Type B pancreatic cell (in vitro differentiated cells): ENCODE measurements around the gene S1PR5. TPM values are rescaled to one million over a fixed set of nuclear protein-coding genes. Genes with fewer than 3 reads are reported as not detected.
A peak's percentile ranks its signal among the peaks of the same experiment; 100 is the strongest.
"Not testable (repeated sequence)": the region's sequence is repeated elsewhere in the genome, so short reads cannot be mapped to it uniquely, and the experiment has no call there.

Source experiments
- DNase-seq: peaks from one replicate; pipeline ENCODE4 v3.0.0; 2021; ENCODE audit warnings: mixed read lengths; ENCODE audit not compliant: unreplicated experiment; ENCODE audit errors: extremely low spot score
- H3K27ac Mint-ChIP-seq: 2 replicates; pipeline ENCODE4 v1.8.0; 2021; ENCODE audit warnings: mild to moderate bottlenecking, mixed read lengths
- H3K27me3 Mint-ChIP-seq: 2 replicates; pipeline ENCODE4 v1.8.0; 2021; ENCODE audit warnings: mixed read lengths
- H3K36me3 Mint-ChIP-seq: 2 replicates; pipeline ENCODE4 v1.8.0; 2021; ENCODE audit warnings: mixed read lengths
- H3K4me1 Mint-ChIP-seq: one replicate; pipeline ENCODE4 v1.8.0; 2021; ENCODE audit warnings: mixed read lengths; ENCODE audit not compliant: unreplicated experiment
- H3K4me3 Mint-ChIP-seq: 2 replicates; pipeline ENCODE4 v1.8.0; 2021; ENCODE audit warnings: mild to moderate bottlenecking, mixed read lengths
- H3K9me3 Mint-ChIP-seq: 2 replicates; pipeline ENCODE4 v1.8.0; 2021; ENCODE audit warnings: mixed read lengths
- total RNA-seq: library from RNA; stranded (reverse); gene quantifications from 2 replicates; pipeline ENCODE4 v1.2.1, GENCODE V29; 2021; ENCODE audit warnings: low replicate concordance
- TF ChIP-seq, protein P1 (sequence below): fragments of 200-600 bp; sonication (generic); conservative IDR thresholded peaks from 2 replicates; pipeline ENCODE4 v1.5.0; 2021; ENCODE audit warnings: antibody characterized with exemption, mild to moderate bottlenecking

The S1PR5 gene
- total RNA-seq, 1 donor from 2014 or later = 1.1 TPM

GRCh38 chr19:10553943-10554381 is 36.7 kb upstream of the S1PR5 start:
- Mint-ChIP-seq H3K27me3 (no peaks in the 10 kb centered on the region), H3K36me3 (no peaks in the 10 kb centered on the region), H3K9me3 (no peaks in the 10 kb centered on the region), H3K4me1 (no peaks in the 10 kb centered on the region), H3K4me3 (no peak overlapping the region), H3K27ac (no peak overlapping the region)
- TF ChIP-seq, protein P1, sequence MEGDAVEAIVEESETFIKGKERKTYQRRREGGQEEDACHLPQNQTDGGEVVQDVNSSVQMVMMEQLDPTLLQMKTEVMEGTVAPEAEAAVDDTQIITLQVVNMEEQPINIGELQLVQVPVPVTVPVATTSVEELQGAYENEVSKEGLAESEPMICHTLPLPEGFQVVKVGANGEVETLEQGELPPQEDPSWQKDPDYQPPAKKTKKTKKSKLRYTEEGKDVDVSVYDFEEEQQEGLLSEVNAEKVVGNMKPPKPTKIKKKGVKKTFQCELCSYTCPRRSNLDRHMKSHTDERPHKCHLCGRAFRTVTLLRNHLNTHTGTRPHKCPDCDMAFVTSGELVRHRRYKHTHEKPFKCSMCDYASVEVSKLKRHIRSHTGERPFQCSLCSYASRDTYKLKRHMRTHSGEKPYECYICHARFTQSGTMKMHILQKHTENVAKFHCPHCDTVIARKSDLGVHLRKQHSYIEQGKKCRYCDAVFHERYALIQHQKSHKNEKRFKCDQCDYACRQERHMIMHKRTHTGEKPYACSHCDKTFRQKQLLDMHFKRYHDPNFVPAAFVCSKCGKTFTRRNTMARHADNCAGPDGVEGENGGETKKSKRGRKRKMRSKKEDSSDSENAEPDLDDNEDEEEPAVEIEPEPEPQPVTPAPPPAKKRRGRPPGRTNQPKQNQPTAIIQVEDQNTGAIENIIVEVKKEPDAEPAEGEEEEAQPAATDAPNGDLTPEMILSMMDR = no peak
- no peak for DNase-seq

- H3K36me3 Mint-ChIP-seq = no peaks in the 10 kb centered on the region
- TF ChIP-seq, protein P1 = no peak
- no peak overlapping the region for H3K27ac Mint-ChIP-seq
- no peaks in the 10 kb centered on the region for H3K27me3 Mint-ChIP-seq
- no peak overlapping the region for H3K4me3 Mint-ChIP-seq
- no peaks in the 10 kb centered on the region for H3K4me1 Mint-ChIP-seq
- DNase-seq = no peak
- H3K9me3 Mint-ChIP-seq = no peaks in the 10 kb centered on the region
Measured at GRCh38 chr19:10553087-10553667, 35.9 kb upstream of the S1PR5 start.

GRCh38 chr19:10552510-10553053 is 35.3 kb upstream of the S1PR5 start:
- TF ChIP-seq, protein P1 = no peak
- no peaks in the 10 kb centered on the region for H3K4me1 Mint-ChIP-seq
- H3K4me3 Mint-ChIP-seq = no peak overlapping the region
- no peaks in the 10 kb centered on the region for H3K36me3 Mint-ChIP-seq
- no peak for DNase-seq
- no peak overlapping the region for H3K27ac Mint-ChIP-seq
- H3K9me3 Mint-ChIP-seq = no peaks in the 10 kb centered on the region
- no peaks in the 10 kb centered on the region for H3K27me3 Mint-ChIP-seq

GRCh38 chr19:10551698-10552301 is 34.6 kb upstream of the S1PR5 start:
- Mint-ChIP-seq H3K36me3 (no peaks in the 10 kb centered on the region), H3K4me3 (no peak overlapping the region), H3K27ac (no peak overlapping the region), H3K4me1 (no peaks in the 10 kb centered on the region), H3K27me3 (no peaks in the 10 kb centered on the region), H3K9me3 (no peaks in the 10 kb centered on the region)
- DNase-seq = no peak
- TF ChIP-seq, protein P1 = peak; percentile 15

GRCh38 chr19:10551006-10551405 is 33.8 kb upstream of the S1PR5 start:
- H3K27me3 Mint-ChIP-seq, H3K36me3 Mint-ChIP-seq, H3K9me3 Mint-ChIP-seq, H3K4me3 Mint-ChIP-seq, DNase-seq, H3K4me1 Mint-ChIP-seq, H3K27ac Mint-ChIP-seq: not testable (repeated sequence)

DNA sequence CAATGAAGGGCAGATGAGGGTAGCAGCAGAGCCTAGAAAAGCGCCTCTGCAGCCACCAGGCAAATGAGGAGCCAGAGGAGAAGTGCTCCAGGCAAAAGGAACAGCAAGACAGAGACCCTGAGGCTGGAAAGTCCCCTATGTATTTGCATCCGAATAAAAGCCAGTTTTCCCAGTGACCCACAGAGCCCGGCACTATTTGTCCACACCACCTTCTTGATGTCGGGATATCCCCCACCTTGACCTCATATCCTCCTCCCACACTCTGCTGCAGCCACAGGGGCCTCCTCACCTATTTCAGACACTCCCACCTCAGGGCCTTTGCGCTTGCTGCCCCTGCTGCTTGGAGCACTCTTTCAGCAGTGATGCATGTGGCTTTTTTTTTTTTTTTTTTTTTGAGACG is 33.1 kb upstream of the S1PR5 start:
- Mint-ChIP-seq H3K4me1 (no peaks in the 10 kb centered on the region), H3K27ac (no peak overlapping the region), H3K9me3 (no peaks in the 10 kb centered on the region), H3K27me3 (no peaks in the 10 kb centered on the region), H3K36me3 (no peaks in the 10 kb centered on the region), H3K4me3 (no peak overlapping the region)
- DNase-seq = no peak
- TF ChIP-seq, protein P1 = no peak
